GM19395 (cell line): ENCODE data around the gene C10orf67.
"Not testable (repeated sequence)": the region's sequence is repeated elsewhere in the genome, so short reads cannot be mapped to it uniquely, and the experiment has no call there.

Source experiments
- ATAC-seq: cut with Tn5 transposase; IDR thresholded peaks from one replicate; pipeline ENCODE4 v1.9.1; 2021; ENCODE audit warnings: mild to moderate bottlenecking, moderate library complexity; ENCODE audit not compliant: unreplicated experiment

C10orf67 gene

GRCh38 chr10:23362879-23363792 is 18.5 kb upstream of the C10orf67 start:
- ATAC-seq, result peak; percentile 42

GRCh38 chr10:23362069-23362830 is 17.7 kb upstream of the C10orf67 start:
- peak; percentile 52 for ATAC-seq

GRCh38 chr10:23361665-23362064 is 17.1 kb upstream of the C10orf67 start:
- ATAC-seq, result no peak

GRCh38 chr10:23359692-23360380 is 15.2 kb upstream of the C10orf67 start:
- ATAC-seq, result no peak

- ATAC-seq, result no peak
Observed at GRCh38 chr10:23358357-23358756, 13.8 kb upstream of the C10orf67 start.

- ATAC-seq, result no peak
Observed at GRCh38 chr10:23354630-23355279, 10.2 kb upstream of the C10orf67 start.

- ATAC-seq, result no peak
Observed at GRCh38 chr10:23351926-23352519, 7.4 kb upstream of the C10orf67 start.

- ATAC-seq, result not testable (repeated sequence)
Observed at GRCh38 chr10:23350706-23351105, 6.1 kb upstream of the C10orf67 start.

GRCh38 chr10:23345861-23346260 is 1.3 kb upstream of the C10orf67 start:
- ATAC-seq, result no peak

- ATAC-seq, result no peak
Observed at GRCh38 chr10:23343591-23344240, 881 bp downstream of the C10orf67 start.

GRCh38 chr10:23342213-23342884 is 2.2 kb downstream of the C10orf67 start:
- no peak for ATAC-seq

GRCh38 chr10:23341004-23341403 is 3.6 kb downstream of the C10orf67 start:
- no peak for ATAC-seq

- ATAC-seq, result no peak
Observed at GRCh38 chr10:23340354-23340753, 4.2 kb downstream of the C10orf67 start.

GRCh38 chr10:23338886-23339285 is 5.7 kb downstream of the C10orf67 start:
- ATAC-seq, result no peak

GRCh38 chr10:23338155-23338828 is 6.3 kb downstream of the C10orf67 start:
- ATAC-seq, result no peak

GRCh38 chr10:23337616-23338015 is 7.0 kb downstream of the C10orf67 start:
- ATAC-seq, result peak; percentile 38

GRCh38 chr10:23331567-23332301 is 12.9 kb downstream of the C10orf67 start:
- no peak for ATAC-seq

- no peak for ATAC-seq
Observed at GRCh38 chr10:23330948-23331347, 13.6 kb downstream of the C10orf67 start.
